ENCODE data around the gene SMIM35.

- TF ChIP-seq POLR2A (IDR thresholded peaks at IDR 0.05) = no peak
- no peak for TF ChIP-seq CTCF (IDR thresholded peaks at IDR 0.05)
Measured at GRCh38 chr11:118000067-118000849, 86.5 kb downstream of the SMIM35 start.
